GM18858 (cell line): ENCODE data around the gene CSNK1E.

ENCODE experiments used
- ATAC-seq: cut with Tn5 transposase; IDR thresholded peaks from one replicate; pipeline ENCODE4 v1.9.1; 2021; ENCODE audit not compliant: unreplicated experiment

The CSNK1E gene

GRCh38 chr22:38250643-38251340 is 66.4 kb downstream of the CSNK1E start:
- no peak for ATAC-seq

- ATAC-seq: no peak
Measured at GRCh38 chr22:38249803-38250642, 67.2 kb downstream of the CSNK1E start.

DNA sequence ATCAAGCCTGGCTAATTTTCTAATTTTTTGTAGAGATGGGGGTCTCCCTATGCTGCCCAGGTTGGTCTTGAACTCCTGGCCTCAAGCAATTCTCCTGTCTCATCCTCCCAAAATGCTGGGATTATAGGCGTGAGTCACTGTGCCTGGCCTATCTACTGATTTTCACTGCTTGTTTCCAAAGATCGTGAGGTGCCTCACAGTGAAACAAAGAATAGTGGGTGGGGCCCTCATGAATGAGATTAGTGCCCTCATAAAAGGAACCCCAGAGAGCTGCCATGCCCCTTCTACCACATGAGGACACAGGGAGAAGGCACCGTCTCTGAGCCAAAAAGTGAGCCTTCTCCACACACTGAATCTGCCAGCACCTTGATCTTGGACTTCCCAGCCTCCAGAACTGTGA is 67.9 kb downstream of the CSNK1E start:
- no peak for ATAC-seq

DNA sequence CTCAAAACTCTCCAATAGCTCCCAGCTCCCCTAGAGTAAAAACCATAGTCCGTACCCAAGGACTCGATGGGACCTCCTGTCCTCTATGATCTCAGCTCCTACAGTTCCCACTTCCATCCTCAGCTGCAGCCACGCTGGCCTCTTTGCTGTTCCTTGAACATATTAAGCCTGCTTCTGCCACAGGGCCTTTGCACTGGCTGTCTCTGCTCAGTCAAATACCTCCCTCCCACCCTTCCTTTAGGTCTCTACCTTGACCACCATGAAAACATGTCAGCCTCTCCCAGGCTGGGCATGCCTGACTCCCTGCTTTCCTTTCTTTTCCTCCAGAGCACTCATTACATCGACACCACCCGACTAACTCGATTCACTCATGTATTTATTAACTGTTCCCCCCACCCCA is 69.0 kb downstream of the CSNK1E start:
- ATAC-seq: no peak

DNA sequence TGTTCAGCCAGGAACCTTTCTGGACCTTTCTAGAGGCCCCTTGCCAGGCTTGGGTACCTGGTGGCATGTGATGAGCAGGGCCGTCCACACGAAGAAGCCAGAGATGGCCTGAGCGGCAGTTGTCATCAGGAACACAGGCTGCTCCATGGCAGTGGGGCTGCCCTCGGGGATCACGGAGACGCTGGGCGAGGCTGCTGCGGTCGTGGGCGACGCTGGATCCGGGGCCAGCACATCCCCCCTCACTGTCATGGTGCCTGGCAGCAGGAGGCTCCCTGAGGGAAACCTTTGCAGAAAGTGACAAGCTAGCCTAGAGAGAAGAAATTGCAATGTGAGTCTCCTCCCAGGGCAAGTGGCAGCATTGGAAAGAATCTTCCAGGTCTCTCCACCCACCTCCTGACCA is 69.5 kb downstream of the CSNK1E start:
- ATAC-seq: no peak

GRCh38 chr22:38246692-38247091 is 70.5 kb downstream of the CSNK1E start:
- ATAC-seq: no peak

DNA sequence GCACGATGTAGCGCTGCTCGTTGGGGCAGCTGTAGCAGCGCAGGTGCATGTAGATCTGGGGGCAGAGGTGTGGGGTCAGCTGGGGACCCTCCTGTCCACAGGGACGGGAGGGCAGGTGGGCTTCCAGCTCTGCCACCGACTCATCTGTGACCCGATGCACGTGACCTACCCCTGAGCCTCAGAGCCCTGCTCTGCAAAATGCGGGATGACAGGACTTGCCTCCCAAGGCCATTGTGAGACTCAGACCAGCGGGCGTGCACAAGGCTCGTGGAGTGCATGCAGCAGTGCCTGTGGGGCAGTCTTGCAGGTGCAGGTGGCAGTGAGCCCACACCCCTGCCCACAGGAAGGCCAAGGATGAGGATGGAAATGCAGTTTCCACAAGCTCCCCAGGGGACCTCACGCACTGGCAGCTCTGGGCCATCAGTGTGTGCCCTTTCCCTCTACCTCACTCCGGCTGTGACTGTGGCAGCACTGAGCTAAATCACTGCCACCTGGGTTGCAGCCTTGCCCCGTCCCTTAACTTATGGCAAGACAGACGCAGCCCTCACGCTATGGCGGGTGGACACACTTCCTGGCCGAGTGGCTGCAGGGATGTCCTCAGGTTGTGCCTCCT is 71.1 kb downstream of the CSNK1E start:
- ATAC-seq: no peak

DNA sequence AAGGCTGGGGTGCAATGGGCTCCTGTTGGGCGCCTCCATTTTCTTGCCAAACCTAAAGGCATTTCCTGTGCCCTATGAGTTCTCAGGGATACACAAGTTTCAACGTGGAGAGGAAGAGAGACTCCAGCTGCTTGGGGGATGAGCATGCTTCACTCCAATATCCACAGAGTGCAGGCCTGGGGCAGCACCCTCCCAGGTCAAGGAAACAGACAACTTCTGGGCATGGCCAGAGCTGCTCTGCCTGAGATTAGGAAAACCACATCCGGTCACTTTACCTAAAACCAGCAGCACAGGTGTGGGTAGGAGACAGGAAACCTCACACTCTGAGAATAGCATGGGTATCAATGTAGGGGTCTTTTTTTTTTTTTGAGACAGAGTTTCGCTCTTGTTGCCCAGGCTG is 73.1 kb downstream of the CSNK1E start:
- no peak for ATAC-seq

DNA sequence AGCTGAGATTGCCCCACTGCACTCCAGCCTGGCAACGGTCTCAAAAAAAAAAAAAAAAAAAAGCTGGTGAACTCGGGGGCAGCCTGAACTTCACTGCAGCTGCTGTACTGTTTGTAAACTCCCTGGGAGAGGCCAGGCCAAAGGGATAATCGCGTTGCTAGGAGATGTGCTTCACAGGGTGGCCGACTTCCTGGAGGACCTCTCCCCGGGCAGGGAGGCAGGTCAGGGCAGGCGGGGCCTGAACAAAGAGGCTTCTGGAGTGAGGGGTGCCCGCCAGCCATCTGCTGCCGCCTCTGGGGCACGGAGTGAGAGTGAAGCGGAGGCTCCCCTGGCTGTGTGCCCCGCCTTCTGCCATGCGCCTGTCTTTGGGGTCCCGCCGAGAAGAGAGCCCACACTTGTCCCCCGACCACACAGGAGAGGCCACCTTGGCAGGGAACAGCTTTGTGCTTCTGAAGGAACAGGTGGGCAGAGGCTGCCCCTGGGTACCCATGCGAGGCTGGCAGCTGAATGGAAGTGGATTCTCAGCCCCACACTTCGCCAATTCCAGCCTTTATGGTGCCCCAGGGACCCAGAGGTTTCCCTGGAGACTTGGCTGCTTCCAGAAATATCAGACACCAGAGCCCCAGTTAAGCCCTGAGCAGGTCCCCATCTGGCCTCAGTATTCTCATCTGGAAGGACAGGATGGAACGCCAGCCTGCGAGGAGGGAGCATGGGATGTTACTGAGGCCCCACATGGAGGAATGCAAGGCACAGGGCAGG is 74.0 kb downstream of the CSNK1E start:
- ATAC-seq: no peak

DNA sequence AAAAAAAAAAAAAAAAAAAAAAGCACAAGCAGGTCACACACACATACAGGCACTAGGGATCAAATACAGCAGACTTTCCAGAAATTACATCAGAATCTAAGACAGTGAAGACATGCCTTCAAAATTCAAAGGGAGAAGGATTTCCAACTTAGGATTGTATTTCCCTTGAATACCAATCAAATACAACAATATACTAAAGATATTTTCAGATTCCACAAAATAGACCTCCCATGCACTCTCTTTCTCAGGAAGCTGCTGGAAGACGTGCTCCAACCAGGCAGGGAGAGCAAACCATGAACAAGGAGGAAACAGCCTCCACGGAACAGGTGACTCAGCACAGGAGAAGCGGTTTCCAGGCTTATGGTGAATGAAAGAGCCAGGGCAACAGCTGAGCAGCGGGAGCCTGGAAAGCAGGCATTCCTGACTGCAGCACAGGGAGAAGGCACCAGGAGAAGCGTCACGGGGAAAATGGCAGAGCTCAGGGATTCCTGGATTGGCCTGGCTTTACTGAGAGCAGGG is 76.4 kb downstream of the CSNK1E start:
- no peak for ATAC-seq
